ENCODE measurements around the gene UBN1. TPM values are rescaled to one million over a fixed set of nuclear protein-coding genes. Genes with fewer than 3 reads are reported as not detected.

Gene UBN1
- total and polyA plus RNA-seq, 2 of the 13 experiments (the other 11 are each of a cell fraction or from before 2014, with no cell fraction given): 10.6 to 23.5 TPM

DNA sequence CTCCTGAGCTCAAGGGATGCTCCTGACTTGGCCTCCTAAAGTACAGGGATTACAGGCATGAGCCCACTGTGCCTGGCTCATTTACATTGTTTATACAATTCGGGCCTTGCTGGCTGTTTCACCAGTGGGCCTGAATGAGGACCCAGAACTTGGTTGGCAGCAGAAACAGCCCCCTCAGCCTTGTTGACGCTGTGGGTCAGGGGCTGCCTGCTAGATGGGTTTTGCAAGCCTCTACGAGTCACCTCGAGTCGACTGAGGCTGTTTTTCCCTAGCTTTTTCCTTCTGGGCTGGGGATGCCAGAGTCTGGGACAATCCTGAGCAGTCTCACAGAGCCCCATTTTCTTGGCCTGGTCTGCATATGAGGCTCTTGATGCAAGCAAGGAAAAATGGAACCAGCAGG is 73.5 kb downstream of the UBN1 start:
- no peaks in the 10 kb centered on the region for H3K36me3 ChIP-seq (replicated peaks in 1 of 2; ENCODE audit: control insufficient read depth in 1 of 2, insufficient read depth in 2 of 2, low read length in 2 of 2)
- 62% methylated on average over 5 of the region's 5 CpGs for WGBS (ENCODE audit: low lambda C conversion rate)
- H3K4me2 ChIP-seq (ENCODE audit: low read depth, low read length): no peak overlapping the region
- H3K9ac ChIP-seq (ENCODE audit: insufficient read depth, low read depth, low read length): no peak overlapping the region
- H2AFZ ChIP-seq (ENCODE audit: low read length): no peak overlapping the region
- no peaks in the 10 kb centered on the region for H4K20me1 ChIP-seq (ENCODE audit: insufficient read depth, low read length)
- H3K9me3 ChIP-seq (ENCODE audit: low read length): no peaks in the 10 kb centered on the region
- in situ Hi-C loops (cut with HindIII; ENCODE audit: extremely low pct_ligation_motif_present, low pct_unique_long_range_greater_than_20kb) (no loop called here), intact Hi-C loops (cut with micrococcal nuclease; ENCODE audit: unreplicated experiment) (no loop called here)
- H3K27ac ChIP-seq (ENCODE audit: extremely low read length, insufficient read depth, low read length): no peak overlapping the region
- no peaks in the 10 kb centered on the region for H3K27me3 ChIP-seq (ENCODE audit: control insufficient read depth in 1 of 2, insufficient read depth in 2 of 2, low read length in 2 of 2)
- FAIRE-seq (no peak), DNase-seq (ENCODE audit: low spot score) (no peak), ATAC-seq (no peak)
- H3K4me1 ChIP-seq (ENCODE audit: insufficient read depth, low read length): peaks cover 32% of the 10 kb centered on the region
- H3K79me2 ChIP-seq (ENCODE audit: insufficient read depth, low read length): no peaks in the 10 kb centered on the region
- no TSS peak for BruUV-seq (replicated peaks)
- ChIA-PET CTCF (ENCODE audit: low intra/inter-chr PET ratio, low total read pairs) (no interaction called here), POLR2A (interaction anchor here (1.4 kb wide), 1 partner anchor 23 kb away, joined by 4 read pairs; no protein-coding TSS in a partner anchor)
- H3K4me3 ChIP-seq (replicated peaks in 1 of 3; ENCODE audit: insufficient read depth in 1 of 3, low read depth in 2 of 3, low read length in 3 of 3): no peak overlapping the region
- TF ChIP-seq CBX1 (IDR thresholded peaks at IDR 0.05; ENCODE audit: low read depth) (no peak), RBM39 (IDR thresholded peaks at IDR 0.05; ENCODE audit: low read depth, low read length, poor library complexity, severe bottlenecking) (no peak), KLF15 (CRISPR knock-in tag; IDR thresholded peaks at IDR 0.05; ENCODE audit: borderline replicate concordance) (no peak), ZSCAN9 (CRISPR knock-in tag; IDR thresholded peaks at IDR 0.05; ENCODE audit: borderline replicate concordance) (no peak), RXRA (CRISPR knock-in tag; IDR thresholded peaks at IDR 0.05) (no peak), PAF1 (CRISPR knock-in tag; IDR thresholded peaks at IDR 0.05) (no peak)
- TF ChIP-seq, protein P1, sequence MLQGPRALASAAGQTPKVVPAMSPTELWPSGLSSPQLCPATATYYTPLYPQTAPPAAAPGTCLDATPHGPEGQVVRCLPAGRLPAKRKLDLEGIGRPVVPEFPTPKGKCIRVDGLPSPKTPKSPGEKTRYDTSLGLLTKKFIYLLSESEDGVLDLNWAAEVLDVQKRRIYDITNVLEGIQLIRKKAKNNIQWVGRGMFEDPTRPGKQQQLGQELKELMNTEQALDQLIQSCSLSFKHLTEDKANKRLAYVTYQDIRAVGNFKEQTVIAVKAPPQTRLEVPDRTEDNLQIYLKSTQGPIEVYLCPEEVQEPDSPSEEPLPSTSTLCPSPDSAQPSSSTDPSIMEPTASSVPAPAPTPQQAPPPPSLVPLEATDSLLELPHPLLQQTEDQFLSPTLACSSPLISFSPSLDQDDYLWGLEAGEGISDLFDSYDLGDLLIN (CRISPR knock-in tag; IDR thresholded peaks at IDR 0.05; ENCODE audit: borderline replicate concordance): no peak
- TF ChIP-seq, protein P2, sequence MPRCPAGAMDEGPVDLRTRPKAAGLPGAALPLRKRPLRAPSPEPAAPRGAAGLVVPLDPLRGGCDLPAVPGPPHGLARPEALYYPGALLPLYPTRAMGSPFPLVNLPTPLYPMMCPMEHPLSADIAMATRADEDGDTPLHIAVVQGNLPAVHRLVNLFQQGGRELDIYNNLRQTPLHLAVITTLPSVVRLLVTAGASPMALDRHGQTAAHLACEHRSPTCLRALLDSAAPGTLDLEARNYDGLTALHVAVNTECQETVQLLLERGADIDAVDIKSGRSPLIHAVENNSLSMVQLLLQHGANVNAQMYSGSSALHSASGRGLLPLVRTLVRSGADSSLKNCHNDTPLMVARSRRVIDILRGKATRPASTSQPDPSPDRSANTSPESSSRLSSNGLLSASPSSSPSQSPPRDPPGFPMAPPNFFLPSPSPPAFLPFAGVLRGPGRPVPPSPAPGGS (CRISPR knock-in tag; IDR thresholded peaks at IDR 0.05): no peak

All from HepG2 (cell line).